Measurements from ENCODE around the gene STRIT1. TPM values are rescaled to one million over a fixed set of nuclear protein-coding genes. Genes with fewer than 3 reads are reported as not detected.

STRIT1 gene
- total and polyA plus RNA-seq, 2 of the 4 experiments (the other 2 are of a cell fraction): not detected

DNA sequence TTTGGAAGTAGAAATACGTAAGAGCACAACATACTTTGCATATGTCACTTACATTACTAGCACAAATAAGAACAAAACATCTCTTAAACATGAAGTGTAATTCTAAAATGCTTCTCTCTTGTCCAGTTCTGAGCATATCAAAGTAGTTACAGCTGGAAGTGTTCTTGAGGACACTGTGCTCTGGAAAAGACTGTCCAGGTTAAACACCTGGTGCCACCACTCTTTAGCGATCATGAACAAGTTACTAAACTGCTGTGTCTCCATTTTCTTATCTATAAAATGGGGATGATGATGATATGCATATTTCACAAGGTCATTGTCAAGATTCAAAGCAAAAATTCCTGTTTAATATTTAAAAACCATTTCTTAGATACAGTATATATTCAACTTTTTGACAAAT lies 790 bp downstream of the STRIT1 start:
- ATAC-seq (ENCODE audit: low read depth) (no peak), DNase-seq (no peak)
- H3K79me1 ChIP-seq (ENCODE audit: low read depth in 1 of 2, low read length in 2 of 2): no peaks in the 10 kb centered on the region
- in situ Hi-C loops (cut with MboI; ENCODE audit: low sequenced_read_pairs) (no loop called here), intact Hi-C loops (cut with micrococcal nuclease) (no loop called here), dilution Hi-C loops (cut with HindIII; ENCODE audit: low sequenced_read_pairs, unreplicated experiment) (no loop called here)
- no peak overlapping the region for H3K4me3 ChIP-seq (ENCODE audit: insufficient read depth, low read depth, low read length)
- H3K9me1 ChIP-seq (ENCODE audit: insufficient read depth, low read length): no peaks in the 10 kb centered on the region
- no peak overlapping the region for H3K4ac ChIP-seq (ENCODE audit: low read depth, low read length)
- H3K56ac ChIP-seq (ENCODE audit: extremely low read depth, insufficient read depth, low read length): no peak overlapping the region
- H2AFZ ChIP-seq (replicated peaks; ENCODE audit: low read length, poor library complexity): no peak overlapping the region
- no peak overlapping the region for H2BK5ac ChIP-seq (ENCODE audit: low read depth, low read length, poor library complexity, severe bottlenecking)
- TF ChIP-seq RCOR1 (IDR thresholded peaks at IDR 0.05; ENCODE audit: insufficient replicate concordance, low read length) (no peak), MXI1 (IDR thresholded peaks at IDR 0.05; ENCODE audit: borderline replicate concordance, low read depth, low read length) (no peak), MAZ (IDR thresholded peaks at IDR 0.05; ENCODE audit: borderline replicate concordance, low read depth, low read length) (no peak), MAFK (IDR thresholded peaks at IDR 0.05; ENCODE audit: low read depth, low read length) (no peak), SMC3 (IDR thresholded peaks at IDR 0.05; ENCODE audit: low read depth, low read length) (no peak), CHD1 (IDR thresholded peaks at IDR 0.05; ENCODE audit: low read depth, low read length) (no peak), CEBPB (IDR thresholded peaks at IDR 0.05; ENCODE audit: low read depth, low read length) (no peak), POLR2A (IDR thresholded peaks at IDR 0.05; ENCODE audit: low read depth, low read length) (no peak), BHLHE40 (IDR thresholded peaks at IDR 0.05; ENCODE audit: low read depth, low read length) (no peak), ELK1 (IDR thresholded peaks at IDR 0.05; ENCODE audit: borderline replicate concordance, low read depth, low read length) (no peak), RFX5 (IDR thresholded peaks at IDR 0.05; ENCODE audit: low read depth, low read length) (no peak), FOS (IDR thresholded peaks at IDR 0.05; ENCODE audit: low read depth, low read length) (no peak)
- TF ChIP-seq, protein P1, sequence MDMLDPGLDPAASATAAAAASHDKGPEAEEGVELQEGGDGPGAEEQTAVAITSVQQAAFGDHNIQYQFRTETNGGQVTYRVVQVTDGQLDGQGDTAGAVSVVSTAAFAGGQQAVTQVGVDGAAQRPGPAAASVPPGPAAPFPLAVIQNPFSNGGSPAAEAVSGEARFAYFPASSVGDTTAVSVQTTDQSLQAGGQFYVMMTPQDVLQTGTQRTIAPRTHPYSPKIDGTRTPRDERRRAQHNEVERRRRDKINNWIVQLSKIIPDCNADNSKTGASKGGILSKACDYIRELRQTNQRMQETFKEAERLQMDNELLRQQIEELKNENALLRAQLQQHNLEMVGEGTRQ (IDR thresholded peaks at IDR 0.05; ENCODE audit: low read depth, low read length): no peak
- H4K8ac ChIP-seq (ENCODE audit: low read depth in 2 of 2, low read length in 2 of 2): no peak overlapping the region
- no peak overlapping the region for H2AK5ac ChIP-seq (ENCODE audit: low read depth, low read length)
- no peaks in the 10 kb centered on the region for H3K4me1 ChIP-seq (ENCODE audit: control insufficient read depth, insufficient read depth, low read length)
- H4K5ac ChIP-seq (ENCODE audit: low read depth, low read length): no peak overlapping the region
- peaks cover 7% of the 10 kb centered on the region; the same call in 1 of the 2 replicates for H3K9me3 ChIP-seq (ENCODE audit: control insufficient read depth, insufficient read depth, low read length)
- H2AK9ac ChIP-seq (replicated peaks; ENCODE audit: low read depth, low read length, poor library complexity): no peak overlapping the region
- H3K4me2 ChIP-seq (ENCODE audit: low read depth, low read length): no peak overlapping the region
- H2BK15ac ChIP-seq (ENCODE audit: low read depth, low read length): no peak overlapping the region
- no peaks in the 10 kb centered on the region for H3K27me3 ChIP-seq (ENCODE audit: control insufficient read depth, insufficient read depth, low read length)
- no CpG with 5 or more reads among the region's 2 CpGs for WGBS, 2 experiments (ENCODE audit: extremely low coverage in 2 of 2, insufficient read length in 1 of 2)
- no peak overlapping the region for H2BK120ac ChIP-seq (ENCODE audit: low read depth, low read length)
- H4K91ac ChIP-seq (ENCODE audit: insufficient read depth, low read depth, low read length): no peak overlapping the region
- POLR2A ChIA-PET (ENCODE audit: unreplicated experiment): no interaction called here
- no TSS peak for BruUV-seq (replicated peaks)
- no peak overlapping the region for H3K27ac ChIP-seq (ENCODE audit: insufficient read depth, low read length)
- H3K9ac ChIP-seq (ENCODE audit: low read depth, low read length): no peak overlapping the region
- no peak overlapping the region for H3K23ac ChIP-seq (ENCODE audit: low read depth, low read length)
- H2BK20ac ChIP-seq (ENCODE audit: low read depth, low read length): no peak overlapping the region
- no peak overlapping the region for H3K14ac ChIP-seq (replicated peaks; ENCODE audit: low read depth, low read length)
- H4K20me1 ChIP-seq (ENCODE audit: insufficient read depth, low read length): no peaks in the 10 kb centered on the region
- no peak overlapping the region for H3K18ac ChIP-seq (ENCODE audit: low read depth, low read length)
- no peaks in the 10 kb centered on the region for H3K36me3 ChIP-seq (ENCODE audit: control insufficient read depth, insufficient read depth, low read length)
- CTCF ChIA-PET: no interaction called here
